HepG2 (cell line): ENCODE results near the gene PRSS12. TPM values are rescaled to one million over a fixed set of nuclear protein-coding genes. Genes with fewer than 3 reads are reported as not detected.

Experiments
- ATAC-seq: fragments of 200-7000 bp; cut with Tn5 transposase; 3 replicates; pipeline ENCODE4 v1.9.1; 2020; ENCODE audit warnings: mild to moderate bottlenecking, moderate library complexity
- BruUV-seq: library from RNA; stranded (reverse); fragments of 400-500 nt; replicated peaks from 2 replicates; lab custom pipeline; 2021; lab: Mats Ljungman, UMichigan
- CTCF ChIA-PET: fragments of 300-600 bp; formaldehyde crosslinking; extraction: SDS; loops from one replicate; lab custom pipeline; 2021; ENCODE audit warnings: low total read pairs, inconsistent platforms, low intra/inter-chr PET ratio; lab: Yijun Ruan, JAX
- POLR2A ChIA-PET: fragments of 350-600 bp; sonication (Branson Sonifier 250); formaldehyde crosslinking; loops from one replicate; lab custom pipeline; 2020; ENCODE audit warnings: antibody characterized with exemption, inconsistent platforms; lab: Yijun Ruan, JAX
- DNase-seq: peaks from one replicate; pipeline ENCODE4 v3.0.0-alpha.2; 2015; ENCODE audit warnings: low spot score
- FAIRE-seq: peaks from 3 replicates; lab custom pipeline; 2011; peaks lifted over from hg19 to GRCh38; lab: Jason Lieb, UNC
- H2AFZ ChIP-seq: one replicate; pipeline ENCODE4 v1.6.1; 2011; ENCODE audit warnings: low read length, inconsistent platforms
- H3K27ac ChIP-seq: fragments of 300-600 bp; 3 replicates; pipeline ENCODE4 v1.8.0; 2011; ENCODE audit warnings: mixed run types, mild to moderate bottlenecking, mixed read lengths, low read length, inconsistent platforms; ENCODE audit not compliant: insufficient read depth; ENCODE audit errors: extremely low read length
- H3K27me3 ChIP-seq, 2 experiments: fragments of 200-600 bp in 1 of 2; 2 replicates in 1 of 2; 3 replicates in 1 of 2; pipeline versions ENCODE4 v1.6.0 to v1.8.0; 2011; ENCODE audit warnings: low read length in 2 of 2, mild to moderate bottlenecking in 2 of 2, moderate library complexity in 2 of 2, inconsistent platforms in 1 of 2; ENCODE audit not compliant: insufficient read depth in 2 of 2, control insufficient read depth in 1 of 2
- H3K36me3 ChIP-seq, 2 experiments: fragments of 200-600 bp in 1 of 2; replicated peaks in 1 of 2; 2 replicates in 1 of 2; 3 replicates in 1 of 2; pipeline versions ENCODE4 v1.5.1 to v1.8.0; 2011; ENCODE audit warnings: low read length in 2 of 2, inconsistent platforms in 1 of 2; ENCODE audit not compliant: insufficient read depth in 2 of 2, control insufficient read depth in 1 of 2
- H3K4me1 ChIP-seq: 2 replicates; pipeline ENCODE4 v1.5.1; 2012; ENCODE audit warnings: low read length, inconsistent platforms; ENCODE audit not compliant: insufficient read depth
- H3K4me2 ChIP-seq: 2 replicates; pipeline ENCODE4 v1.6.0; 2011; ENCODE audit warnings: low read depth, low read length, inconsistent platforms
- H3K4me3 ChIP-seq, 3 experiments: fragments of 200-600 bp in 1 of 3; sonication (generic), shearing (Covaris generic) in 1 of 3; replicated peaks in 1 of 3; 2 replicates each; pipeline ENCODE4 v1.5.1; 2011 to 2016; ENCODE audit warnings: low read length in 3 of 3, inconsistent platforms in 2 of 3, low read depth in 2 of 3, mild to moderate bottlenecking in 2 of 3, control low read depth in 1 of 3, mixed read lengths in 1 of 3; ENCODE audit not compliant: insufficient read depth in 1 of 3
- H3K79me2 ChIP-seq: one replicate; pipeline ENCODE4 v1.6.1; 2011; ENCODE audit warnings: low read length, inconsistent platforms; ENCODE audit not compliant: insufficient read depth
- H3K9ac ChIP-seq: 2 replicates; pipeline ENCODE4 v1.6.0; 2011; ENCODE audit warnings: mild to moderate bottlenecking, low read depth, low read length, inconsistent platforms; ENCODE audit not compliant: insufficient read depth
- H3K9me3 ChIP-seq: 2 replicates; pipeline ENCODE4 v1.5.1; 2012; ENCODE audit warnings: mild to moderate bottlenecking, low read length
- H4K20me1 ChIP-seq: 2 replicates; pipeline ENCODE4 v1.6.0; 2011; ENCODE audit warnings: inconsistent platforms, mild to moderate bottlenecking, low read length, moderate library complexity; ENCODE audit not compliant: insufficient read depth
- CBX5 ChIP-seq: sonication (generic); formaldehyde crosslinking; IDR thresholded peaks from 2 replicates; pipeline ENCODE4 v1.4.0; 2020; ENCODE audit warnings: missing genetic modification reagents, borderline replicate concordance
- CEBPB ChIP-seq: IDR thresholded peaks from 2 replicates; pipeline ENCODE4 v1.6.1; 2011; ENCODE audit warnings: low read depth, low read length, improper control_type of control experiment, borderline replicate concordance
- FOXK2 ChIP-seq: fragments of 450-650 bp; IDR thresholded peaks from 2 replicates; pipeline ENCODE4 v1.6.1; 2016
- GATA4 ChIP-seq: sonication (generic); IDR thresholded peaks from 2 replicates; pipeline ENCODE4 v1.6.1; 2016; ENCODE audit warnings: antibody characterized with exemption, low read depth, borderline replicate concordance
- KDM2A ChIP-seq: sonication (generic); formaldehyde crosslinking; IDR thresholded peaks from 2 replicates; pipeline ENCODE4 v1.4.0; 2020; ENCODE audit warnings: low read depth, missing genetic modification reagents, borderline replicate concordance
- MEIS2 ChIP-seq: sonication (generic); formaldehyde crosslinking; IDR thresholded peaks from 2 replicates; pipeline ENCODE4 v1.9.0; 2021; ENCODE audit warnings: mild to moderate bottlenecking, missing genetic modification reagents
- PRMT3 ChIP-seq: sonication (generic); formaldehyde crosslinking; IDR thresholded peaks from 2 replicates; pipeline ENCODE4 v1.8.1; 2022; ENCODE audit warnings: low read depth, mild to moderate bottlenecking, moderate library complexity, missing genetic modification reagents, borderline replicate concordance
- THYN1 ChIP-seq: sonication (generic); formaldehyde crosslinking; IDR thresholded peaks from 2 replicates; pipeline ENCODE4 v1.8.1; 2023; ENCODE audit warnings: low read depth, mild to moderate bottlenecking, moderate library complexity, missing genetic modification reagents, borderline replicate concordance
- ZBTB38 ChIP-seq: sonication (generic); formaldehyde crosslinking; IDR thresholded peaks from 2 replicates; pipeline ENCODE4 v1.5.1; 2020; ENCODE audit warnings: mild to moderate bottlenecking, missing genetic modification reagents
- ZC3H13 ChIP-seq: sonication (generic); formaldehyde crosslinking; IDR thresholded peaks from 2 replicates; pipeline ENCODE4 v1.8.1; 2023; ENCODE audit warnings: mild to moderate bottlenecking, missing genetic modification reagents, moderate library complexity
- ZFP90 ChIP-seq: sonication (generic); formaldehyde crosslinking; IDR thresholded peaks from 2 replicates; pipeline ENCODE4 v1.8.0; 2022; ENCODE audit warnings: missing genetic modification reagents, mild to moderate bottlenecking, inconsistent platforms, borderline replicate concordance
- ZFX ChIP-seq: sonication (generic); formaldehyde crosslinking; IDR thresholded peaks from 2 replicates; pipeline ENCODE4 v1.4.0; 2020; ENCODE audit warnings: mild to moderate bottlenecking, low read depth, missing genetic modification reagents, moderate library complexity
- ZNF383 ChIP-seq: sonication (generic); formaldehyde crosslinking; IDR thresholded peaks from 2 replicates; pipeline ENCODE4 v1.4.0; 2020; ENCODE audit warnings: missing genetic modification reagents, mild to moderate bottlenecking, borderline replicate concordance
- ZNF816 ChIP-seq: sonication (generic); formaldehyde crosslinking; IDR thresholded peaks from 2 replicates; pipeline ENCODE4 v1.8.0; 2022; ENCODE audit warnings: missing genetic modification reagents, mild to moderate bottlenecking, borderline replicate concordance
- in situ Hi-C: cut with HindIII; loops from 2 replicates; pipeline ENCODE4 v1.10.0; 2017; ENCODE audit warnings: low pct_unique_long_range_greater_than_20kb; ENCODE audit not compliant: extremely low pct_ligation_motif_present
- intact Hi-C: fragments of 100-400 bp; cut with micrococcal nuclease; formaldehyde crosslinking; loops from one replicate; pipeline ENCODE4 v1.10.0; 2022; ENCODE audit not compliant: unreplicated experiment
- polyA plus RNA-seq, 8 experiments: library from polyadenylated mRNA; depleted of rRNA in 3 of 8; stranded (reverse) in 7 of 8; unstranded in 1 of 8; fragments of >200 nt; fragmentation: Illumina TruSeq in 4 of 8; extraction: Trizol in 4 of 8; gene quantifications; 2 replicates each; pipeline versions ENCODE4 v1.2.1 to v1.2.3, GENCODE V29; 2011 to 2016; ENCODE audit warnings: low read depth in 4 of 8, missing spikeins in 1 of 8, mixed read lengths in 1 of 8; ENCODE audit not compliant: insufficient read depth in 1 of 8
- total RNA-seq, 5 experiments: library from RNA; depleted of rRNA; stranded (reverse); fragments of >200 nt; fragmentation: Illumina TruSeq; extraction: Trizol; gene quantifications; 2 replicates each; pipeline ENCODE4 v1.2.3, GENCODE V29; 2016; ENCODE audit warnings: low read depth in 1 of 5

The PRSS12 gene
- total and polyA plus RNA-seq, 2 of the 13 experiments (the other 11 are each of a cell fraction or from before 2014, with no cell fraction given) = 0.02 TPM; not detected in 1

- Histone ChIP-seq H3K4me3 (no peak overlapping the region), H2AFZ (no peak overlapping the region), H3K27ac (no peak overlapping the region), H3K9me3 (no peaks in the 10 kb centered on the region), H3K4me1 (no peaks in the 10 kb centered on the region), H3K9ac (no peak overlapping the region), H3K27me3 (no peaks in the 10 kb centered on the region), H4K20me1 (no peaks in the 10 kb centered on the region), H3K36me3 (no peaks in the 10 kb centered on the region), H3K79me2 (no peaks in the 10 kb centered on the region), H3K4me2 (no peak overlapping the region)
- DNase-seq (no peak), ATAC-seq (no peak), FAIRE-seq (no peak)
- intact Hi-C loops = no loop called here
- BruUV-seq = no TSS peak
- ChIA-PET CTCF (no interaction called here), POLR2A (no interaction called here)
- in situ Hi-C loops = no loop called here
- no peak for TF ChIP-seq GATA4
- no peak for TF ChIP-seq CEBPB
- TF ChIP-seq ZBTB38 = no peak
- no peak for TF ChIP-seq ZFX (CRISPR knock-in tag)
- no peak for TF ChIP-seq THYN1 (CRISPR knock-in tag)
- no peak for TF ChIP-seq ZFP90
- TF ChIP-seq KDM2A (CRISPR knock-in tag) = no peak
- TF ChIP-seq ZC3H13 (CRISPR knock-in tag) = no peak
- no peak for TF ChIP-seq ZNF816
- no peak for TF ChIP-seq PRMT3 (CRISPR knock-in tag)
- TF ChIP-seq CBX5 = no peak
- TF ChIP-seq ZNF383 (CRISPR knock-in tag) = no peak
- no peak for TF ChIP-seq FOXK2
- no peak for TF ChIP-seq MEIS2 (CRISPR knock-in tag)
These were observed 8.4 kb upstream of the PRSS12 start for GRCh38 chr4:118361192-118361591.
